Body of pancreas (tissue), 4 donors: Measurements from ENCODE around the gene KRT20. TPM values are rescaled to one million over a fixed set of nuclear protein-coding genes. Genes with fewer than 3 reads are reported as not detected.

Experiments used
- ATAC-seq: fragments of 150-250 bp; one replicate; pipeline ENCODE4 v1.9.1; 2016
- DNase-seq, 4 donors: peaks; one replicate each; pipeline ENCODE4 v3.0.0-alpha.2; 2019
- H3K27ac ChIP-seq, 4 donors: fragments of 200-600 bp; sonication (generic); 1 replicate in 3 of 4; 2 replicates in 1 of 4; pipeline versions ENCODE4 v1.5.1 to v1.6.1; 2016 to 2019; ENCODE audit warnings: mild to moderate bottlenecking in 1 of 4, mixed read lengths in 1 of 4, moderate library complexity in 1 of 4
- H3K27me3 ChIP-seq, 2 donors: fragments of 200-600 bp; sonication (generic); one replicate each; pipeline ENCODE4 v1.6.0; 2016; ENCODE audit warnings: mild to moderate bottlenecking in 1 of 2
- H3K36me3 ChIP-seq, 2 donors: fragments of 200-600 bp; sonication (generic); replicated peaks in 1 of 2; 2 replicates each; pipeline ENCODE4 v1.5.1; 2016; ENCODE audit warnings: low read depth in 2 of 2; ENCODE audit not compliant: insufficient read depth in 1 of 2
- H3K4me1 ChIP-seq: fragments of 200-600 bp; sonication (generic); one replicate; pipeline ENCODE4 v1.6.0; 2016
- H3K4me3 ChIP-seq, 2 donors: fragments of 200-600 bp; sonication (generic); 1 replicate in 1 of 2; 2 replicates in 1 of 2; pipeline ENCODE4 v1.5.1; 2016 to 2019
- H3K9me3 ChIP-seq, 3 donors: fragments of 200-600 bp; sonication (generic); 1 replicate in 2 of 3; 2 replicates in 1 of 3; pipeline ENCODE4 v1.5.1; 2016
- CTCF ChIP-seq, 7 experiments: fragments of 450-650 bp in 4 of 7; fragments of 200-600 bp in 3 of 7; sonication (generic) in 3 of 7; IDR thresholded peaks; one replicate each; pipeline ENCODE4 v1.5.1; 2016 to 2019; ENCODE audit warnings: antibody characterized with exemption in 7 of 7
- POLR2A ChIP-seq, 3 donors: fragments of 450-650 bp; IDR thresholded peaks; one replicate each; pipeline ENCODE4 v1.6.1; 2016; ENCODE audit warnings: antibody characterized with exemption in 3 of 3, mild to moderate bottlenecking in 2 of 3
- WGBS, 2 donors: methylation state at CpG; one replicate each; pipeline ENCODE4 v1.1.5; 2017; 5-methylcytosine and 5-hydroxymethylcytosine counted together
- intact Hi-C: fragments of 100-400 bp; cut with DNase I; formaldehyde crosslinking; loops from one replicate; pipeline ENCODE4 v1.15.1; 2023
- total RNA-seq, 2 donors: library from RNA; depleted of rRNA; stranded (reverse); fragments of >200 nt; gene quantifications; one replicate each; pipeline ENCODE4 v1.1.0, GENCODE V29; 2016

Gene KRT20
- total RNA-seq, 2 donors from 2014 or later, result not detected

GRCh38 chr17:40915199-40915661 is 30.2 kb upstream of the KRT20 start:
- no peaks in the 10 kb centered on the region for H3K4me1 ChIP-seq
- H3K27ac ChIP-seq, result peak overlapping the region in 2 of 4 donors; percentile 39 to 62
- intact Hi-C loops, result no loop called here
- ATAC-seq (peak; percentile 84), DNase-seq (no peak)
- H3K36me3 ChIP-seq, result no peaks in the 10 kb centered on the region
- WGBS, 2 donors, result 41 to 44% methylated on average over 3 of the region's 3 CpGs
- H3K27me3 ChIP-seq, result no peaks in the 10 kb centered on the region
- H3K9me3 ChIP-seq, result no peaks in the 10 kb centered on the region
- TF ChIP-seq POLR2A (IDR thresholded peaks at IDR 0.05), result no peak
- TF ChIP-seq CTCF (IDR thresholded peaks at IDR 0.05), result no peak
- H3K4me3 ChIP-seq, result no peak overlapping the region

- Histone ChIP-seq H3K27me3 (no peaks in the 10 kb centered on the region), H3K4me3 (no peak overlapping the region), H3K4me1 (no peaks in the 10 kb centered on the region), H3K36me3 (no peaks in the 10 kb centered on the region), H3K9me3 (no peaks in the 10 kb centered on the region), H3K27ac (no peak overlapping the region)
- WGBS, 2 donors, result 61 to 73% methylated on average over 3 of the region's 3 CpGs
- ATAC-seq (no peak), DNase-seq (no peak)
- intact Hi-C loops, result loop anchor here (5.0 kb wide), 1 partner anchor 743 kb away; no protein-coding TSS in a partner anchor
- no peak for TF ChIP-seq CTCF (IDR thresholded peaks at IDR 0.05)
- no peak for TF ChIP-seq POLR2A (IDR thresholded peaks at IDR 0.05)
Observed at GRCh38 chr17:40914075-40914855, 29.2 kb upstream of the KRT20 start.

GRCh38 chr17:40912486-40913210 is 27.6 kb upstream of the KRT20 start:
- H3K4me1 ChIP-seq, result no peaks in the 10 kb centered on the region
- WGBS, 2 donors, result 67 to 71% methylated on average over 13 of the region's 13 CpGs
- H3K9me3 ChIP-seq, result no peaks in the 10 kb centered on the region
- no peaks in the 10 kb centered on the region for H3K27me3 ChIP-seq
- TF ChIP-seq POLR2A (IDR thresholded peaks at IDR 0.05) (no peak), CTCF (IDR thresholded peaks at IDR 0.05) (no peak)
- no peak for ATAC-seq
- no peak for DNase-seq
- no peaks in the 10 kb centered on the region for H3K36me3 ChIP-seq
- H3K27ac ChIP-seq, result no peak overlapping the region
- no peak overlapping the region for H3K4me3 ChIP-seq
- intact Hi-C loops, result loop anchor here (5.0 kb wide), 1 partner anchor 745 kb away; no protein-coding TSS in a partner anchor

- H3K4me3 ChIP-seq, result no peak overlapping the region
- no peak overlapping the region for H3K27ac ChIP-seq
- H3K36me3 ChIP-seq, result no peaks in the 10 kb centered on the region
- intact Hi-C loops, result loop anchor here (5.0 kb wide), 1 partner anchor 747 kb away; no protein-coding TSS in a partner anchor
- no peak for ATAC-seq
- no peaks in the 10 kb centered on the region for H3K27me3 ChIP-seq
- TF ChIP-seq POLR2A (IDR thresholded peaks at IDR 0.05) (no peak), CTCF (IDR thresholded peaks at IDR 0.05) (no peak)
- DNase-seq, result no peak
- no peaks in the 10 kb centered on the region for H3K4me1 ChIP-seq
- H3K9me3 ChIP-seq, result no peaks in the 10 kb centered on the region
- 56 to 60% methylated on average over 3 of the region's 3 CpGs for WGBS, 2 donors
Observed at GRCh38 chr17:40910441-40910841, 25.4 kb upstream of the KRT20 start.
